Mucosa of rectum (tissue), 2 donors: ENCODE results near the gene IFT52.

Source experiments
- H3K27ac ChIP-seq, 2 donors: one replicate each; pipeline ENCODE4 v1.7.0; 2013; ENCODE audit warnings: inconsistent platforms in 2 of 2, low read depth in 2 of 2, low read length in 2 of 2
- H3K27me3 ChIP-seq, 2 donors: one replicate each; pipeline ENCODE4 v1.7.0; 2013; ENCODE audit warnings: low read length in 2 of 2; ENCODE audit not compliant: control insufficient read depth in 2 of 2, insufficient read depth in 2 of 2
- H3K36me3 ChIP-seq, 2 donors: one replicate each; pipeline ENCODE4 v1.7.0; 2013; ENCODE audit warnings: low read length in 2 of 2; ENCODE audit not compliant: control insufficient read depth in 2 of 2, insufficient read depth in 2 of 2
- H3K4me1 ChIP-seq, 2 donors: one replicate each; pipeline ENCODE4 v1.7.0; 2013; ENCODE audit warnings: low read length in 2 of 2, mild to moderate bottlenecking in 1 of 2; ENCODE audit not compliant: control insufficient read depth in 2 of 2, insufficient read depth in 2 of 2
- H3K4me3 ChIP-seq, 2 donors: one replicate each; pipeline ENCODE4 v1.7.0; 2013; ENCODE audit warnings: low read length in 2 of 2
- H3K9ac ChIP-seq, 2 donors: one replicate each; pipeline ENCODE4 v1.7.0; 2013; ENCODE audit warnings: low read length in 2 of 2, low read depth in 1 of 2, mild to moderate bottlenecking in 1 of 2
- H3K9me3 ChIP-seq, 2 donors: one replicate each; pipeline ENCODE4 v1.7.0; 2013; ENCODE audit warnings: low read length in 2 of 2; ENCODE audit not compliant: control insufficient read depth in 2 of 2
- donor health status: healthy.
- donor health status: Normal muscosa, but diverticular disease.

The IFT52 gene

GRCh38 chr20:43590392-43591303 lies at the start of gene IFT52:
TSS of gene IFT52 (plus strand) at chr20:43590937. CDS start at chr20:43594699, 3,762 bp downstream.
- H3K9me3 ChIP-seq: no peaks in the 10 kb centered on the region
- peaks cover 11% of the 10 kb centered on the region in 2 donors for H3K4me1 ChIP-seq
- peak within 1 kb of the TSS; percentile 72 to 77 for H3K9ac ChIP-seq
- H3K27me3 ChIP-seq: no peaks in the 10 kb centered on the region
- H3K27ac ChIP-seq: peak within 1 kb of the TSS; percentile 79 to 84
- peak within 1 kb of the TSS; percentile 77 to 81 for H3K4me3 ChIP-seq
- H3K36me3 ChIP-seq: peaks cover 5 to 15% of the 10 kb centered on the region in 2 donors

GRCh38 chr20:43541214-43541613 lies 49.5 kb upstream of the IFT52 start:
- Histone ChIP-seq H3K36me3 (peaks cover 0 to 2% of the 10 kb centered on the region in 2 donors), H3K27me3 (no peaks in the 10 kb centered on the region), H3K9me3 (no peaks in the 10 kb centered on the region), H3K27ac (peak overlapping the region; percentile 11 to 56), H3K9ac (peak overlapping the region in 1 of 2 donors; percentile 11), H3K4me3 (no peak overlapping the region), H3K4me1 (peaks cover 0 to 17% of the 10 kb centered on the region in 2 donors)

GRCh38 chr20:43542161-43542560 lies 48.6 kb upstream of the IFT52 start:
- H3K27me3 ChIP-seq: no peaks in the 10 kb centered on the region
- no peak overlapping the region for H3K9ac ChIP-seq
- H3K4me3 ChIP-seq: no peak overlapping the region
- H3K4me1 ChIP-seq: peaks cover 0 to 17% of the 10 kb centered on the region in 2 donors
- H3K36me3 ChIP-seq: peaks cover 0 to 2% of the 10 kb centered on the region in 2 donors
- H3K27ac ChIP-seq: peak overlapping the region; percentile 46 to 56
- no peaks in the 10 kb centered on the region for H3K9me3 ChIP-seq

- H3K36me3 ChIP-seq: peaks cover 0 to 2% of the 10 kb centered on the region in 2 donors
Observed at GRCh38 chr20:43542674-43543073, 48.1 kb upstream of the IFT52 start.

GRCh38 chr20:43543138-43543537 lies 47.6 kb upstream of the IFT52 start:
- peaks cover 0 to 2% of the 10 kb centered on the region in 2 donors for H3K36me3 ChIP-seq
- no peaks in the 10 kb centered on the region for H3K9me3 ChIP-seq
- no peak overlapping the region for H3K9ac ChIP-seq
- peaks cover 0 to 17% of the 10 kb centered on the region in 2 donors for H3K4me1 ChIP-seq
- H3K27me3 ChIP-seq: no peaks in the 10 kb centered on the region
- no peak overlapping the region for H3K4me3 ChIP-seq
- H3K27ac ChIP-seq: no peak overlapping the region

More at GRCh38 chr20:43542674-43543073, 48.1 kb upstream of the IFT52 start:
- Histone ChIP-seq H3K9ac (no peak overlapping the region), H3K4me1 (peaks cover 0 to 17% of the 10 kb centered on the region in 2 donors), H3K27me3 (no peaks in the 10 kb centered on the region), H3K27ac (no peak overlapping the region), H3K4me3 (no peak overlapping the region), H3K9me3 (no peaks in the 10 kb centered on the region)

- no peak overlapping the region for H3K27ac ChIP-seq
- peaks cover 0 to 17% of the 10 kb centered on the region in 2 donors for H3K4me1 ChIP-seq
- no peaks in the 10 kb centered on the region for H3K9me3 ChIP-seq
- H3K9ac ChIP-seq: no peak overlapping the region
- no peaks in the 10 kb centered on the region for H3K27me3 ChIP-seq
- peaks cover 0 to 2% of the 10 kb centered on the region in 2 donors for H3K36me3 ChIP-seq
- H3K4me3 ChIP-seq: no peak overlapping the region
Observed at GRCh38 chr20:43544501-43544900, 46.2 kb upstream of the IFT52 start.

- no peak overlapping the region for H3K4me3 ChIP-seq
- H3K27me3 ChIP-seq: no peaks in the 10 kb centered on the region
- H3K9ac ChIP-seq: no peak overlapping the region
- peaks cover 0 to 19% of the 10 kb centered on the region in 2 donors for H3K4me1 ChIP-seq
- no peaks in the 10 kb centered on the region for H3K9me3 ChIP-seq
- H3K27ac ChIP-seq: no peak overlapping the region
- H3K36me3 ChIP-seq: peaks cover 0 to 2% of the 10 kb centered on the region in 2 donors
Observed at GRCh38 chr20:43545837-43546578, 44.7 kb upstream of the IFT52 start.

- Histone ChIP-seq H3K9me3 (no peaks in the 10 kb centered on the region), H3K4me1 (peaks cover 0 to 11% of the 10 kb centered on the region in 2 donors), H3K9ac (no peak overlapping the region), H3K27me3 (no peaks in the 10 kb centered on the region), H3K36me3 (peaks cover 0 to 2% of the 10 kb centered on the region in 2 donors), H3K4me3 (no peak overlapping the region), H3K27ac (no peak overlapping the region)
Observed at GRCh38 chr20:43548273-43548880, 42.4 kb upstream of the IFT52 start.

GRCh38 chr20:43549416-43550065 lies 41.2 kb upstream of the IFT52 start:
- H3K9ac ChIP-seq: no peak overlapping the region
- no peaks in the 10 kb centered on the region for H3K9me3 ChIP-seq
- no peaks in the 10 kb centered on the region for H3K36me3 ChIP-seq
- peaks cover 0 to 11% of the 10 kb centered on the region in 2 donors for H3K4me1 ChIP-seq
- H3K27ac ChIP-seq: peak overlapping the region in 1 of 2 donors; percentile 13
- H3K27me3 ChIP-seq: no peaks in the 10 kb centered on the region
- no peak overlapping the region for H3K4me3 ChIP-seq
